Measurements from ENCODE around the gene PLPP4. TPM values are rescaled to one million over a fixed set of nuclear protein-coding genes. Genes with fewer than 3 reads are reported as not detected.

Gene PLPP4
- total RNA-seq, 1 experiment from 2014 or later = 14.7 TPM

DNA sequence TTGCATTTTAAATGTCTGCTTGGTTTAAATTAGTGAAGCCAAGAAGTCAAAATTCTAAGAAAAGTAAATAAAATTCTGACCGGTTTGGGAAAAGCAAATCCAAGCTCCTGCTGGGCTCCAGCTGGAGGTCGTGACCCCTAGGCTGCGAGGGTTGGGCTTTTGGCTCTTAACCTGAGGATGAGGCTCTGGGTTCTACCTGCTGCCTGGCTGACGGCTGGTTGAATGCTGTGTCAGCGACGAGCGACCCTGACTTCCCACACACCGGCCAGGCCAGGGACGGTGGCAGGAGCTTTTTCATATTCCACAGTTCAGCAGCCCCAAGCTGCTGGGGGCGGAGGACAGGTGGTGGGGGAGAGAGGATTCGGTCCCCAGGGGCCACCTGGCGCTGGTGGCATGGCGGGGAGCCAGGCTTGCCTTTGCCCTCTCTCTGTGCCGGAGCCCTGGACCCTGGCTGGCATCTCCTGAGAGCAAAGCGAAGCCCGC, 843 bp upstream of the PLPP4 start:
- no peak for DNase-seq (ENCODE audit: low spot score)

- no peak for DNase-seq (ENCODE audit: low spot score)
Observed at GRCh38 chr10:120457431-120458172, 575 bp downstream of the PLPP4 start.

DNA sequence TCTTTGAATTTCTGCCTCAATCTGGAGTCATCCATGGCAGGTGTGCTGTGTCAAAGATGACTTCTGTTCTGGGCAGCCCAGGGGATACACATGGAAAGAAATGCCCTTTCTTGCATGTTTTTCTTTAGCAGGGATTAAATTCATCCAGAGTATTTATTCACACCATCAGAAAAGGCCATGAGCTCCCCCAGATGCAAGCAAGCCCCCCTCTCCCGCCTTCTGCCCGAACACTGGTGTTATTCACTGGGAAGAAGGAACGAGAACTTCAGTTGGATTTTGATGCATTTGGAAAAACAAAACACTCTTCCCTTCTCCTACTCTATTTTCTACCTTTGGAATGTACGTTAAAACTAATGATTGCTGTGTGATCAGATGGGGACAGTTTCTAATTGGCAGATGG, 1.4 kb downstream of the PLPP4 start:
- no peak for DNase-seq (ENCODE audit: low spot score)

GRCh38 chr10:120459185-120459584, 2.2 kb downstream of the PLPP4 start:
- no peak for DNase-seq (ENCODE audit: low spot score)

GRCh38 chr10:120460186-120460585, 3.2 kb downstream of the PLPP4 start:
- DNase-seq (ENCODE audit: low spot score) = no peak

DNA sequence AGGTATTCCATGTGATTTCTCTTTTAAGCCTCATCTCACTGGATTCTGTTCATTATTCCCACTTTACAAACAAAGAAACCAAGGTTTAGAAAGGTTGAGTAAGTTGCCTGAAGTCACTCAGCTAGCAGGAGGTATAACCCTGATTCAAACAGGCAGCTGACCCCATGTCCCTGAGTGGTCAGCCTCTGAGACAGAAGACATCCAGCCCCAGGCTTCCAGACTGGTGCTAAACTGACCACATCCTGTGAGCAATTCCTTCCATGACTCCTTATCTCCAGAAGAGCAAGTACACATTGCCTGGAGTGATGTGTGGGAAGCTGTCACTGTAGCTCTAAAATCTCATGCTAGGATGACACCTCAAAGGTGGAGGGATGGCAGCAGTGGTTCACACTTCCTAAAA, 3.7 kb downstream of the PLPP4 start:
- DNase-seq (ENCODE audit: low spot score) = peak; percentile 87

GRCh38 chr10:120462018-120462682, 5.1 kb downstream of the PLPP4 start:
- DNase-seq (ENCODE audit: low spot score) = no peak

GRCh38 chr10:120465138-120465537, 8.1 kb downstream of the PLPP4 start:
- no peak for DNase-seq (ENCODE audit: low spot score)

DNA sequence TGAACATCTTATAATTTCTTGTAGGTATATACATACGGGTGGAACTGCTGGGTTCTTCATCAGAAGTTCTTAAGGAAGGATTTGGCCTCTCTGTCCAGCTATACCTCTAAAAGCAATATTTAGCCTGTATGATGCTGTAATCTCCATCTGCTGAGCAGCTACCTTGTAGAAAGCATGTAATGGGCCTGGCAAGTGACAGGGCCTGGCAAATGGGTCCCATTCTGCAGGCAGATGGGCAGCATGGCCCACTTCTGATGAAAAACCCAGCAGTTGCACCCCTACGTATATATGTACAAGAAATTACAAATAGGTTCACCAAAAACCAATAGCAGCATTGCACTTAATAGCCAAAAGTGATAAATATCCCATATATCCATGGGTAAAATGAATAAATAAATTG, 9.0 kb downstream of the PLPP4 start:
- DNase-seq (ENCODE audit: low spot score) = no peak

DNA sequence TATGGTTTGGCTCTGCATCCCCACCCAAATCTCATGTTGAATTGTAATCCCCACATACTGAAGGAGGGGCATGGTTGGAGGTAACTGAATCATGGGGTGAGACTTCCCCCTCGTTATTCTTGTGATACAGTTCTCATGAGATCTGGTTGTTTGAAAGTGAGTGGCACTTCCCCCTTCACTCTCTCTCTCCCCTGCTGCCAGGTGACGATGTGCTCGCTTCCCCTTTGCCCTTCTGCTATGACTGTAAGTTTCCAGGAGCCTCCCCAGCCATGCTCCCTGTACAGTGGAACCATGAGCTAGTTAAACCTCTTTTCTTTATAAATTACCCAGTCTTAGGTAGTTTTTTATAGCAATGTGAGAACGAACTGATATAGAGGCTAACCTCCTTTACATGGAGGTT, 16.6 kb downstream of the PLPP4 start:
- no peak for DNase-seq (ENCODE audit: low spot score)

DNA sequence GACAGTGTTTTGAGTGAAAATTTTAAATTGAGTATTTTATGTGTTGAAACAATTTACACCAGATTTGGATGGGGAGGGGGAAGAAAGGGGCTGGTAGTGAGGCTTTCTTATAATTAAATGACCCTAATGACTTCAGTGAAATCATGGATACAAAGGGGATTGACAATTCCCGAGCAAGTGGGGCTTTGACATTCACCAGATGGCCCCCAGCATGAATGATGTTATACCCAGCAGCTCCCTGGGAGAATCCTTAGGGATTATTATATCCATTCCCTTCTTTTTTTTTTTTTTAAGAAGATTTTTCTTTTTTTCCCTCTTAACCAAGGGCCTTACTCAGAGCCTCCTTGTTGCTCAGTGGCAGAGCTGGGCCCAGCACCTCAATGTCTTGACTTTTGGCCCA, 17.9 kb downstream of the PLPP4 start:
- no peak for DNase-seq (ENCODE audit: low spot score)

- DNase-seq (ENCODE audit: low spot score) = no peak
Observed at GRCh38 chr10:120475844-120476791, 19.1 kb downstream of the PLPP4 start.

GRCh38 chr10:120477021-120477742, 20.2 kb downstream of the PLPP4 start:
- no peak for DNase-seq (ENCODE audit: low spot score)

- DNase-seq (ENCODE audit: low spot score) = no peak
Observed at GRCh38 chr10:120477743-120478141, 20.7 kb downstream of the PLPP4 start.

GRCh38 chr10:120478386-120478785, 21.4 kb downstream of the PLPP4 start:
- no peak for DNase-seq (ENCODE audit: low spot score)

GRCh38 chr10:120479506-120479905, 22.5 kb downstream of the PLPP4 start:
- no peak for DNase-seq (ENCODE audit: low spot score)

GRCh38 chr10:120480065-120480600, 23.1 kb downstream of the PLPP4 start:
- no peak for DNase-seq (ENCODE audit: low spot score)

- no peak for DNase-seq (ENCODE audit: low spot score)
Observed at GRCh38 chr10:120480848-120481247, 23.8 kb downstream of the PLPP4 start.

DNA sequence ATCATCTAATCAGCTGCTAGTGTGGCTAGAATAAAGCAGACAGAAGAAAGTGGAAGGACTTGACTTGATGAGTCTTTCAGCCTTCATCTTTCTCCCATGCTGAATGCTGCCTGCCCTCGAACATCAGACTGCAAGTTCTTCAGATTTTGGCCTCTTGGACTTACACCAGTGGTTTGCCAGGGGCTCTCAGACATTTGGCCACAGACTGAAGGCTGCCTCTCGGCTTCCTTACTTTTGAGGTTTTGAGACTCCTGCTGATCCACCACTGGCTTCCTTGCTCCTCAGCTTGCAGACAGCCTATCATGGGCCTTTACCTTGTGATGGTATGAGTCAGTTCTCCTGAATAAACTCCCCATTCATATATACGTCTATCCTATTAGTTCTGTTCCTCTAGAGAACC, 26.0 kb downstream of the PLPP4 start:
- no peak for DNase-seq (ENCODE audit: low spot score)

DNA sequence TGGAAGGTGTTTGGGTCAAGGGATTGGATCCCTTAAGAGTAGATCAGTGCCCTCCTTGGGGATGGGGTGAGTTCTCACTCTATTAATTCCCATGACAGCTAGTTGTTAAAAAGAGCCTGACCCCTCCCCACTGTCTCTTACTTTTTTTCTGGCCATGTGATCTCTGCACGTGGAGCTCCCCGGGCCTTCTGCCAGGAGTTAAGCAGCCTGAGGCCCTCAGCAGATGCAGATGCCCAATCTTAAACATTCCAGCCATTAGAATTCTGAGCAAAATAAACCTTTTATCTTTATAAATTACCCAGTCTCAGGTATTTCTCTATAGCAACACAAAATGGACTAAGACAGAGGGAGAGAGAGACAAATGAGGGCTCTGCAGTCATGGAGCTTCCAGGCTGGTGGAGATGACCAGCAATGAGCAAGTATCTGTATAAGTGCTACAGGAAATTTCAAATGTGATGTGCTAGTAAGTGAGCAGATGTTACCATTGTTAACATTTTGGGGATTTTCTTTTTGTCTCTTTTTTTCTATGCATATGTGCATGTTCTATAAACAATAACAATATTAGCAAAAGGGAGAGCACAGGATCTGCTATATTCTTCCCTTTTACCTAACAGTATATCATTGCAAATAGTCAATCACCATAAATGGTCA, 26.7 kb downstream of the PLPP4 start:
- DNase-seq (ENCODE audit: low spot score) = no peak

- no peak for DNase-seq (ENCODE audit: low spot score)
Observed at GRCh38 chr10:120485946-120486345, 28.9 kb downstream of the PLPP4 start.

All from H4 (cell line).